SK-MEL-5 (cell line): ENCODE data around the gene PAPOLA. TPM values are rescaled to one million over a fixed set of nuclear protein-coding genes. Genes with fewer than 3 reads are reported as not detected.
A peak's percentile ranks its signal among the peaks of the same experiment; 100 is the strongest.

ENCODE experiments used
- DNase-seq: peaks from one replicate; pipeline ENCODE4 v3.0.0-alpha.2; 2016; ENCODE audit warnings: low read depth, low spot score
- in situ Hi-C: cut with HindIII; loops from 2 replicates; pipeline ENCODE4 v1.10.0; 2016; ENCODE audit warnings: low sequenced_read_pairs, high pct_unique_total_duplicates, low pct_unique_long_range_greater_than_20kb
- total RNA-seq: library from RNA; depleted of rRNA; stranded (reverse); fragments of >200 nt; shearing (Covaris generic); gene quantifications from 2 replicates; pipeline ENCODE4 v1.2.3, GENCODE V29; 2014

The PAPOLA gene
- total RNA-seq, 1 experiment from 2014 or later: 120 TPM

GRCh38 chr14:96525452-96525851, 23.3 kb downstream of the PAPOLA start:
- no peak for DNase-seq

GRCh38 chr14:96532632-96533031, 30.4 kb downstream of the PAPOLA start:
- in situ Hi-C loops: no loop called here

More at GRCh38 chr14:96525452-96525851, 23.3 kb downstream of the PAPOLA start:
- in situ Hi-C loops: no loop called here

GRCh38 chr14:96536807-96537206, 34.6 kb downstream of the PAPOLA start:
- DNase-seq: no peak
- in situ Hi-C loops: no loop called here

More at GRCh38 chr14:96532632-96533031, 30.4 kb downstream of the PAPOLA start:
- DNase-seq: no peak

- in situ Hi-C loops: no loop called here
- no peak for DNase-seq
Observed at GRCh38 chr14:96538097-96538989, 36.2 kb downstream of the PAPOLA start.

GRCh38 chr14:96538990-96539317, 36.8 kb downstream of the PAPOLA start:
- no peak for DNase-seq

GRCh38 chr14:96554315-96554910, 52.2 kb downstream of the PAPOLA start:
- in situ Hi-C loops: no loop called here
- DNase-seq: no peak

More at GRCh38 chr14:96538990-96539317, 36.8 kb downstream of the PAPOLA start:
- in situ Hi-C loops: no loop called here

GRCh38 chr14:96559571-96559970, 57.4 kb downstream of the PAPOLA start:
- in situ Hi-C loops: no loop called here
- DNase-seq: no peak

GRCh38 chr14:96564389-96564788, 62.2 kb downstream of the PAPOLA start:
- in situ Hi-C loops: no loop called here
- DNase-seq: peak; percentile 14

GRCh38 chr14:96565811-96566210, 63.6 kb downstream of the PAPOLA start:
- DNase-seq: peak; percentile 38
- in situ Hi-C loops: no loop called here

- DNase-seq: peak; percentile 60
- in situ Hi-C loops: no loop called here
Observed at GRCh38 chr14:96567289-96567899, 65.2 kb downstream of the PAPOLA start.

- DNase-seq: no peak
- in situ Hi-C loops: no loop called here
Observed at GRCh38 chr14:96568621-96569020, 66.4 kb downstream of the PAPOLA start.

GRCh38 chr14:96571311-96571710, 69.1 kb downstream of the PAPOLA start:
- DNase-seq: no peak
- in situ Hi-C loops: no loop called here

GRCh38 chr14:96573473-96574100, 71.4 kb downstream of the PAPOLA start:
- no peak for DNase-seq
- in situ Hi-C loops: no loop called here

GRCh38 chr14:96574171-96574632, 72.0 kb downstream of the PAPOLA start:
- in situ Hi-C loops: no loop called here
- no peak for DNase-seq

- in situ Hi-C loops: no loop called here
- no peak for DNase-seq
Observed at GRCh38 chr14:96574633-96575632, 72.8 kb downstream of the PAPOLA start.

GRCh38 chr14:96576359-96576758, 74.2 kb downstream of the PAPOLA start:
- in situ Hi-C loops: no loop called here
- no peak for DNase-seq

GRCh38 chr14:96576937-96577336, 74.8 kb downstream of the PAPOLA start:
- in situ Hi-C loops: no loop called here
- DNase-seq: no peak
